ENCODE results near the gene REG4. TPM values are rescaled to one million over a fixed set of nuclear protein-coding genes. Genes with fewer than 3 reads are reported as not detected.
A peak's percentile ranks its signal among the peaks of the same experiment; 100 is the strongest.

Gene REG4
- total and polyA plus RNA-seq, 2 of the 13 experiments (the other 11 are each of a cell fraction or from before 2014, with no cell fraction given) = not detected

DNA sequence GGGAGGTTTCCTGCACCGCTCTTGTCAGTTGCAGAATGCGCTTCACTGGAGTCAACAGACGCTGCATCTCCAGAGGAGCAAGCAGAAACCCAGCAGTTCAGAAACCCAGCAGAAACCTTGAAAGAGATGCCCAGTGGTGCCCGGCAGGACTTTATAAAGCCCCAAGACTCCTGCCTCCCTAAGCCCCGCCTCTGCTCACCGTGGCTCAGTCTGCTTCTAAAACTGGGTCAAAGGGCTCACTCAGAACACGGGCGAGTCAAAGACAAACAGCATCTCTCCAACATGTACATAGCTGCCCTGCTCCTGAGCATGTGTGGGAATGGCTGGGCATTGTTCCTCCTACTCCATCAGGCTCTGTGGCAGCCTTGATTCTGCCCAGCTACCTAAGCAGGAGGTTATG lies 42.5 kb downstream of the REG4 start, which contains the start of gene HMGCS2 (continued):
- TF ChIP-seq, protein P1, sequence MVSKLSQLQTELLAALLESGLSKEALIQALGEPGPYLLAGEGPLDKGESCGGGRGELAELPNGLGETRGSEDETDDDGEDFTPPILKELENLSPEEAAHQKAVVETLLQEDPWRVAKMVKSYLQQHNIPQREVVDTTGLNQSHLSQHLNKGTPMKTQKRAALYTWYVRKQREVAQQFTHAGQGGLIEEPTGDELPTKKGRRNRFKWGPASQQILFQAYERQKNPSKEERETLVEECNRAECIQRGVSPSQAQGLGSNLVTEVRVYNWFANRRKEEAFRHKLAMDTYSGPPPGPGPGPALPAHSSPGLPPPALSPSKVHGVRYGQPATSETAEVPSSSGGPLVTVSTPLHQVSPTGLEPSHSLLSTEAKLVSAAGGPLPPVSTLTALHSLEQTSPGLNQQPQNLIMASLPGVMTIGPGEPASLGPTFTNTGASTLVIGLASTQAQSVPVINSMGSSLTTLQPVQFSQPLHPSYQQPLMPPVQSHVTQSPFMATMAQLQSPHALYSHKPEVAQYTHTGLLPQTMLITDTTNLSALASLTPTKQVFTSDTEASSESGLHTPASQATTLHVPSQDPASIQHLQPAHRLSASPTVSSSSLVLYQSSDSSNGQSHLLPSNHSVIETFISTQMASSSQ (IDR thresholded peaks at IDR 0.05; ENCODE audit: low read depth) = no peak
- TF ChIP-seq, protein P1 (CRISPR knock-in tag; IDR thresholded peaks at IDR 0.05; ENCODE audit: borderline replicate concordance) = no peak
- TF ChIP-seq, protein P2, sequence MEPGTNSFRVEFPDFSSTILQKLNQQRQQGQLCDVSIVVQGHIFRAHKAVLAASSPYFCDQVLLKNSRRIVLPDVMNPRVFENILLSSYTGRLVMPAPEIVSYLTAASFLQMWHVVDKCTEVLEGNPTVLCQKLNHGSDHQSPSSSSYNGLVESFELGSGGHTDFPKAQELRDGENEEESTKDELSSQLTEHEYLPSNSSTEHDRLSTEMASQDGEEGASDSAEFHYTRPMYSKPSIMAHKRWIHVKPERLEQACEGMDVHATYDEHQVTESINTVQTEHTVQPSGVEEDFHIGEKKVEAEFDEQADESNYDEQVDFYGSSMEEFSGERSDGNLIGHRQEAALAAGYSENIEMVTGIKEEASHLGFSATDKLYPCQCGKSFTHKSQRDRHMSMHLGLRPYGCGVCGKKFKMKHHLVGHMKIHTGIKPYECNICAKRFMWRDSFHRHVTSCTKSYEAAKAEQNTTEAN (CRISPR knock-in tag; conservative IDR thresholded peaks at IDR 0.05) = no peak
- TF ChIP-seq PPARG (CRISPR knock-in tag; conservative IDR thresholded peaks at IDR 0.05) (peak; percentile 93), NFIB (CRISPR knock-in tag; IDR thresholded peaks at IDR 0.05; ENCODE audit: borderline replicate concordance) (no peak), MTA1 (CRISPR knock-in tag; IDR thresholded peaks at IDR 0.05; ENCODE audit: borderline replicate concordance) (no peak), ZNF34 (CRISPR knock-in tag; IDR thresholded peaks at IDR 0.05; ENCODE audit: borderline replicate concordance) (no peak), HOXA3 (CRISPR knock-in tag; IDR thresholded peaks at IDR 0.05) (peak; percentile 22; the same call in 1 of the 2 replicates), ETV5 (CRISPR knock-in tag; IDR thresholded peaks at IDR 0.05; ENCODE audit: borderline replicate concordance) (no peak), MEIS1 (CRISPR knock-in tag; IDR thresholded peaks at IDR 0.05; ENCODE audit: borderline replicate concordance) (no peak), RFX5 (IDR thresholded peaks at IDR 0.05; ENCODE audit: low read depth, low read length) (no peak), FOSL2 (CRISPR knock-in tag; IDR thresholded peaks at IDR 0.05) (no peak), HOXA7 (CRISPR knock-in tag; IDR thresholded peaks at IDR 0.05) (no peak), GZF1 (CRISPR knock-in tag; IDR thresholded peaks at IDR 0.05) (no peak), PITX1 (CRISPR knock-in tag; IDR thresholded peaks at IDR 0.05) (no peak), NR1H2 (CRISPR knock-in tag; IDR thresholded peaks at IDR 0.05; ENCODE audit: borderline replicate concordance, low read depth) (no peak), NR2F6 (IDR thresholded peaks at IDR 0.05) (0 out of 2 replicates have a peak, but pooled peaks have one; percentile 16), NR2F6 (CRISPR knock-in tag; IDR thresholded peaks at IDR 0.05) (no peak), NONO (IDR thresholded peaks at IDR 0.05) (no peak), NONO (CRISPR knock-in tag; conservative IDR thresholded peaks at IDR 0.05) (no peak), PHF8 (CRISPR knock-in tag; IDR thresholded peaks at IDR 0.05) (no peak), RXRA (CRISPR knock-in tag; IDR thresholded peaks at IDR 0.05) (peak; percentile 66; the same call in 1 of the 2 replicates), ZFP36 (IDR thresholded peaks at IDR 0.05; ENCODE audit: borderline replicate concordance, low read depth, low read length, partially characterized antibody) (no peak), ZNF672 (CRISPR knock-in tag; IDR thresholded peaks at IDR 0.05) (no peak)
- TF ChIP-seq, protein P3, sequence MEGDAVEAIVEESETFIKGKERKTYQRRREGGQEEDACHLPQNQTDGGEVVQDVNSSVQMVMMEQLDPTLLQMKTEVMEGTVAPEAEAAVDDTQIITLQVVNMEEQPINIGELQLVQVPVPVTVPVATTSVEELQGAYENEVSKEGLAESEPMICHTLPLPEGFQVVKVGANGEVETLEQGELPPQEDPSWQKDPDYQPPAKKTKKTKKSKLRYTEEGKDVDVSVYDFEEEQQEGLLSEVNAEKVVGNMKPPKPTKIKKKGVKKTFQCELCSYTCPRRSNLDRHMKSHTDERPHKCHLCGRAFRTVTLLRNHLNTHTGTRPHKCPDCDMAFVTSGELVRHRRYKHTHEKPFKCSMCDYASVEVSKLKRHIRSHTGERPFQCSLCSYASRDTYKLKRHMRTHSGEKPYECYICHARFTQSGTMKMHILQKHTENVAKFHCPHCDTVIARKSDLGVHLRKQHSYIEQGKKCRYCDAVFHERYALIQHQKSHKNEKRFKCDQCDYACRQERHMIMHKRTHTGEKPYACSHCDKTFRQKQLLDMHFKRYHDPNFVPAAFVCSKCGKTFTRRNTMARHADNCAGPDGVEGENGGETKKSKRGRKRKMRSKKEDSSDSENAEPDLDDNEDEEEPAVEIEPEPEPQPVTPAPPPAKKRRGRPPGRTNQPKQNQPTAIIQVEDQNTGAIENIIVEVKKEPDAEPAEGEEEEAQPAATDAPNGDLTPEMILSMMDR (CRISPR knock-in tag; IDR thresholded peaks at IDR 0.05) = no peak

All from HepG2 (cell line).